GM12873 (cell line): ENCODE results near the gene TP53TG5.

ENCODE experiments used
- TF ChIP-seq, protein P1 (sequence below): IDR thresholded peaks from 2 replicates; pipeline ENCODE4 v1.5.1; 2012; ENCODE audit warnings: low read depth, mild to moderate bottlenecking, moderate library complexity, low read length, control low read depth; ENCODE audit not compliant: insufficient read depth; ENCODE audit errors: missing control alignments

Gene TP53TG5

GRCh38 chr20:45419188-45420091 lies 41.3 kb upstream of the TP53TG5 start:
- TF ChIP-seq, protein P1, sequence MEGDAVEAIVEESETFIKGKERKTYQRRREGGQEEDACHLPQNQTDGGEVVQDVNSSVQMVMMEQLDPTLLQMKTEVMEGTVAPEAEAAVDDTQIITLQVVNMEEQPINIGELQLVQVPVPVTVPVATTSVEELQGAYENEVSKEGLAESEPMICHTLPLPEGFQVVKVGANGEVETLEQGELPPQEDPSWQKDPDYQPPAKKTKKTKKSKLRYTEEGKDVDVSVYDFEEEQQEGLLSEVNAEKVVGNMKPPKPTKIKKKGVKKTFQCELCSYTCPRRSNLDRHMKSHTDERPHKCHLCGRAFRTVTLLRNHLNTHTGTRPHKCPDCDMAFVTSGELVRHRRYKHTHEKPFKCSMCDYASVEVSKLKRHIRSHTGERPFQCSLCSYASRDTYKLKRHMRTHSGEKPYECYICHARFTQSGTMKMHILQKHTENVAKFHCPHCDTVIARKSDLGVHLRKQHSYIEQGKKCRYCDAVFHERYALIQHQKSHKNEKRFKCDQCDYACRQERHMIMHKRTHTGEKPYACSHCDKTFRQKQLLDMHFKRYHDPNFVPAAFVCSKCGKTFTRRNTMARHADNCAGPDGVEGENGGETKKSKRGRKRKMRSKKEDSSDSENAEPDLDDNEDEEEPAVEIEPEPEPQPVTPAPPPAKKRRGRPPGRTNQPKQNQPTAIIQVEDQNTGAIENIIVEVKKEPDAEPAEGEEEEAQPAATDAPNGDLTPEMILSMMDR: no peak

GRCh38 chr20:45416917-45417316 lies 38.8 kb upstream of the TP53TG5 start:
- TF ChIP-seq, protein P1: no peak

- TF ChIP-seq, protein P1: no peak
Measured at GRCh38 chr20:45415822-45416637, 37.9 kb upstream of the TP53TG5 start, which contains the start of gene PIGT. PIGT (plus strand) TSS chr20:45416141; CDS start chr20:45416157, 16 bp downstream.

GRCh38 chr20:45413479-45413878 lies 35.4 kb upstream of the TP53TG5 start:
- TF ChIP-seq, protein P1: no peak

DNA sequence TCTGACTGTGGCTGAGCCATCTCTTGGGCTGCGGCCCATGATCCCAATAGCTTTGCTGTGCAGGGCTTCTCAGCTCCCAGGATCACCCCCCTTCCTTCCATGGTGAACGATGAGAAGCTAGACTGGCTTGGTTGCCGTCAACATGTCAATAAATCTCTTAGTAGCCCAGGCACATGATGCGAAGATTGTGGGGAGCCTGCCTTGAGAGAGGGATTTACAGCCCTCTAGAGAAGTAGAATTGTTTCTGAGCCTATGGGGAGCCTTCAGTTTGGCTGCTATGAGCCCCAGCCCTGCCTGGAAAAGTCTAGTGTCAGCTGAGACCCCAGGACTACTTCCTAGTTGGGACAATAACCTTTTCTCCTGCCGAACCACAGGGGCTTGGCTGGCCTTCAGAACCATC lies 34.5 kb upstream of the TP53TG5 start:
- TF ChIP-seq, protein P1: no peak

DNA sequence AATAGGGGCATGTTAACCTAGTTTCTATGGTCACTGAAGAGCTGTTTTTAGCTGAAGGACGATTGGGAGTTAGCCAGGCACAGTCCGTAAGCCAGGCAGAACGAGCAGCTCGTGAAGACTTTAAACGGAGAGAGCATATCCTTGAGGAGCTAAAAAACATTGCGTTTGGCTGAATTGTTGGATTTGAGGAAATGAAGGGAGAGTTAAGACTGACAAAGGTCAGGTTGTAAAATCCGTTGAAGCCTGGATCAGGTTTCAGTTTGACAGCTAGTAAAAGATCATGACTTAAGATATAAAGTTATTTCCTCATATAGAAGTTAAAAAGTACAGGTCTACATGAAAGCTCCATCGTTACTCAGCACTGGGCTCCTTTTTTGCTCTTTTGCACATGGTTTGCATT lies 32.8 kb upstream of the TP53TG5 start:
- TF ChIP-seq, protein P1: no peak
